ENCODE results near the gene TSPEAR. TPM values are rescaled to one million over a fixed set of nuclear protein-coding genes. Genes with fewer than 3 reads are reported as not detected.

TSPEAR gene
- total and polyA plus RNA-seq, 2 of the 13 experiments (the other 11 are each of a cell fraction or from before 2014, with no cell fraction given), result 0.07 to 0.32 TPM

GRCh38 chr21:44510508-44511218 is 200.7 kb downstream of the TSPEAR start (continued):
- TF ChIP-seq ZNF230 (CRISPR knock-in tag; IDR thresholded peaks at IDR 0.05), result 0 out of 2 replicates have a peak, but pooled peaks have one; percentile 62
- TF ChIP-seq SAFB2 (CRISPR knock-in tag; IDR thresholded peaks at IDR 0.05; ENCODE audit: borderline replicate concordance, low read depth), result no peak
- TF ChIP-seq, protein P1, sequence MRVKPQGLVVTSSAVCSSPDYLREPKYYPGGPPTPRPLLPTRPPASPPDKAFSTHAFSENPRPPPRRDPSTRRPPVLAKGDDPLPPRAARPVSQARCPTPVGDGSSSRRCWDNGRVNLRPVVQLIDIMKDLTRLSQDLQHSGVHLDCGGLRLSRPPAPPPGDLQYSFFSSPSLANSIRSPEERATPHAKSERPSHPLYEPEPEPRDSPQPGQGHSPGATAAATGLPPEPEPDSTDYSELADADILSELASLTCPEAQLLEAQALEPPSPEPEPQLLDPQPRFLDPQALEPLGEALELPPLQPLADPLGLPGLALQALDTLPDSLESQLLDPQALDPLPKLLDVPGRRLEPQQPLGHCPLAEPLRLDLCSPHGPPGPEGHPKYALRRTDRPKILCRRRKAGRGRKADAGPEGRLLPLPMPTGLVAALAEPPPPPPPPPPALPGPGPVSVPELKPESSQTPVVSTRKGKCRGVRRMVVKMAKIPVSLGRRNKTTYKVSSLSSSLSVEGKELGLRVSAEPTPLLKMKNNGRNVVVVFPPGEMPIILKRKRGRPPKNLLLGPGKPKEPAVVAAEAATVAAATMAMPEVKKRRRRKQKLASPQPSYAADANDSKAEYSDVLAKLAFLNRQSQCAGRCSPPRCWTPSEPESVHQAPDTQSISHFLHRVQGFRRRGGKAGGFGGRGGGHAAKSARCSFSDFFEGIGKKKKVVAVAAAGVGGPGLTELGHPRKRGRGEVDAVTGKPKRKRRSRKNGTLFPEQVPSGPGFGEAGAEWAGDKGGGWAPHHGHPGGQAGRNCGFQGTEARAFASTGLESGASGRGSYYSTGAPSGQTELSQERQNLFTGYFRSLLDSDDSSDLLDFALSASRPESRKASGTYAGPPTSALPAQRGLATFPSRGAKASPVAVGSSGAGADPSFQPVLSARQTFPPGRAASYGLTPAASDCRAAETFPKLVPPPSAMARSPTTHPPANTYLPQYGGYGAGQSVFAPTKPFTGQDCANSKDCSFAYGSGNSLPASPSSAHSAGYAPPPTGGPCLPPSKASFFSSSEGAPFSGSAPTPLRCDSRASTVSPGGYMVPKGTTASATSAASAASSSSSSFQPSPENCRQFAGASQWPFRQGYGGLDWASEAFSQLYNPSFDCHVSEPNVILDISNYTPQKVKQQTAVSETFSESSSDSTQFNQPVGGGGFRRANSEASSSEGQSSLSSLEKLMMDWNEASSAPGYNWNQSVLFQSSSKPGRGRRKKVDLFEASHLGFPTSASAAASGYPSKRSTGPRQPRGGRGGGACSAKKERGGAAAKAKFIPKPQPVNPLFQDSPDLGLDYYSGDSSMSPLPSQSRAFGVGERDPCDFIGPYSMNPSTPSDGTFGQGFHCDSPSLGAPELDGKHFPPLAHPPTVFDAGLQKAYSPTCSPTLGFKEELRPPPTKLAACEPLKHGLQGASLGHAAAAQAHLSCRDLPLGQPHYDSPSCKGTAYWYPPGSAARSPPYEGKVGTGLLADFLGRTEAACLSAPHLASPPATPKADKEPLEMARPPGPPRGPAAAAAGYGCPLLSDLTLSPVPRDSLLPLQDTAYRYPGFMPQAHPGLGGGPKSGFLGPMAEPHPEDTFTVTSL (CRISPR knock-in tag; IDR thresholded peaks at IDR 0.05; ENCODE audit: borderline replicate concordance), result no peak
- no peak for TF ChIP-seq JDP2 (CRISPR knock-in tag; IDR thresholded peaks at IDR 0.05; ENCODE audit: borderline replicate concordance)
- TF ChIP-seq, protein P2, sequence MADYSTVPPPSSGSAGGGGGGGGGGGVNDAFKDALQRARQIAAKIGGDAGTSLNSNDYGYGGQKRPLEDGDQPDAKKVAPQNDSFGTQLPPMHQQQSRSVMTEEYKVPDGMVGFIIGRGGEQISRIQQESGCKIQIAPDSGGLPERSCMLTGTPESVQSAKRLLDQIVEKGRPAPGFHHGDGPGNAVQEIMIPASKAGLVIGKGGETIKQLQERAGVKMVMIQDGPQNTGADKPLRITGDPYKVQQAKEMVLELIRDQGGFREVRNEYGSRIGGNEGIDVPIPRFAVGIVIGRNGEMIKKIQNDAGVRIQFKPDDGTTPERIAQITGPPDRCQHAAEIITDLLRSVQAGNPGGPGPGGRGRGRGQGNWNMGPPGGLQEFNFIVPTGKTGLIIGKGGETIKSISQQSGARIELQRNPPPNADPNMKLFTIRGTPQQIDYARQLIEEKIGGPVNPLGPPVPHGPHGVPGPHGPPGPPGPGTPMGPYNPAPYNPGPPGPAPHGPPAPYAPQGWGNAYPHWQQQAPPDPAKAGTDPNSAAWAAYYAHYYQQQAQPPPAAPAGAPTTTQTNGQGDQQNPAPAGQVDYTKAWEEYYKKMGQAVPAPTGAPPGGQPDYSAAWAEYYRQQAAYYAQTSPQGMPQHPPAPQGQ (CRISPR knock-in tag; IDR thresholded peaks at IDR 0.05; ENCODE audit: borderline replicate concordance), result no peak
- TF ChIP-seq ZNF317 (CRISPR knock-in tag; IDR thresholded peaks at IDR 0.05), result peak; percentile 48; the same call in 1 of the 2 replicates
- TF ChIP-seq ZBTB43 (CRISPR knock-in tag; conservative IDR thresholded peaks at IDR 0.05), result no peak
- no peak for TF ChIP-seq ZNF800 (CRISPR knock-in tag; IDR thresholded peaks at IDR 0.05)
- no peak for TF ChIP-seq KLF16 (CRISPR knock-in tag; IDR thresholded peaks at IDR 0.05)
- TF ChIP-seq MLLT10 (CRISPR knock-in tag; IDR thresholded peaks at IDR 0.05), result no peak
- TF ChIP-seq SP5 (CRISPR knock-in tag; IDR thresholded peaks at IDR 0.05; ENCODE audit: borderline replicate concordance, low read depth), result no peak
- no peak for TF ChIP-seq ELF4 (CRISPR knock-in tag; IDR thresholded peaks at IDR 0.05; ENCODE audit: borderline replicate concordance)
- peak; percentile 74 for TF ChIP-seq RBFOX2 (IDR thresholded peaks at IDR 0.05; ENCODE audit: low read depth, low read length)
- no peak for TF ChIP-seq ZNF552 (CRISPR knock-in tag; IDR thresholded peaks at IDR 0.05; ENCODE audit: borderline replicate concordance)
- no peak for TF ChIP-seq ZNF180 (CRISPR knock-in tag; IDR thresholded peaks at IDR 0.05; ENCODE audit: borderline replicate concordance, low read depth)
- TF ChIP-seq SMC3 (IDR thresholded peaks at IDR 0.05; ENCODE audit: low read length), result peak; percentile 49; the same call in 1 of the 2 replicates
